Measurements from ENCODE around the gene STRN.
"Not testable (repeated sequence)": the region's sequence is repeated elsewhere in the genome, so short reads cannot be mapped to it uniquely, and the experiment has no call there.

STRN gene

GRCh38 chr2:36849265-36849664, 117.1 kb downstream of the STRN start:
- Mint-ChIP-seq H3K4me1 (no peaks in the 10 kb centered on the region), H3K36me3 (peaks cover 17% of the 10 kb centered on the region), H3K9me3 (no peaks in the 10 kb centered on the region), H3K27me3 (no peaks in the 10 kb centered on the region), H3K27ac (no peak overlapping the region), H3K4me3 (no peak overlapping the region)

DNA sequence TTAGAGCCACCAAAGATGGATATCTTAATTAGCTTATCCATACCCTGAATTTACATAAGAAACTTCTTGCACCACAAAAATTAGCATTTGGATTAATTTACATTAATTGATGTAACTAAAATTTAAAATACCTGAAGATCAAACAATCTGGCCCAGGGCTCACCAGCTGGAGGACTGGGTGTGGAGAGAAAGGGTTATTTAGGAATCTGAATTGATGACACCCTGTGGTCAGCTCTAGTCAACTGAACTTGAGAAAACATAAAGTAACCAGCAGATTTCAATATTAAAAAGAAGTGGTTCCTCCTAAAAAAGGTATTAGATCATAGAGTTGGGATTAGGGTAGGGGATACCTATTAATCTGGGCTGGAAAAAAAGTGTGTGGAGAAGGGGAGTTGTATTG, 122.5 kb downstream of the STRN start:
- peaks cover 3% of the 10 kb centered on the region for H3K36me3 Mint-ChIP-seq
- H3K27ac Mint-ChIP-seq: no peak overlapping the region
- no peaks in the 10 kb centered on the region for H3K27me3 Mint-ChIP-seq
- no peak overlapping the region for H3K4me3 Mint-ChIP-seq
- no peaks in the 10 kb centered on the region for H3K4me1 Mint-ChIP-seq
- no peaks in the 10 kb centered on the region for H3K9me3 Mint-ChIP-seq

DNA sequence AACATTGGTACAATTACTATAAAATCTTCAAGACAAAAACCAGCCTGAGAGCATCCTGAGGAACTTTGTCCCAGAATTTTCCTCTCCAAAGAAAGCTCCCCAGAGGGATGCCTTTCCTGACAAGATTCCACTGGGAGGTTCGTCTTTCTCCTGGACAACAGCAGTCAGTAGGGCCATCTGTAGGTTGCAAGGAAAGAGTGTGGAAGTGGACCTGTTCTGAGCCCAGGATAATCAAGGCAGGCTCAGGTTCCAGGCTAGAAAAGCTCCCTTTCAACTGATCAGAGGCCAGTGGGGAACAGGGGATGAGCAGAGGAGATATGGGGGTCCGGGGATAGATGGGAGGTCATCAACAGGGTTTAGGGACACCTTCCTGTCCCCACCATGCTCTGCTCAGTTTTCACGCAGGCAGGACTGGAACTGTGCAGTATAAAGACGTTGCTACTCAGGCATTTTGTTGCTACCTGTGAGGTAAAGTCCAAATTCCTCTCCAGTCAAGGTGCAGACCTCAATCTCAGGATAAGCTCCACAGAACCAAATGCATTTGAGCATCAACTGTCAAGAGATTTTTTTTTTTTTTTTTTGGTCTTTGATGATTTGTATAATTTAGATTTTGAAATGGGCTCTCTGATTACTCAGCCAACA, 126.2 kb downstream of the STRN start:
- H3K36me3 Mint-ChIP-seq: peaks cover 1% of the 10 kb centered on the region
- no peak overlapping the region for H3K4me3 Mint-ChIP-seq
- no peaks in the 10 kb centered on the region for H3K27me3 Mint-ChIP-seq
- no peaks in the 10 kb centered on the region for H3K9me3 Mint-ChIP-seq
- peaks cover 6% of the 10 kb centered on the region for H3K4me1 Mint-ChIP-seq
- no peak overlapping the region for H3K27ac Mint-ChIP-seq

- peaks cover 3% of the 10 kb centered on the region for H3K27me3 Mint-ChIP-seq
- H3K4me3 Mint-ChIP-seq: peak overlapping the region; percentile 6
- H3K36me3 Mint-ChIP-seq: no peaks in the 10 kb centered on the region
- peak overlapping the region; percentile 6 for H3K27ac Mint-ChIP-seq
- H3K9me3 Mint-ChIP-seq: no peaks in the 10 kb centered on the region
- peaks cover 14% of the 10 kb centered on the region for H3K4me1 Mint-ChIP-seq
These were observed 131.4 kb downstream of the STRN start for GRCh38 chr2:36834731-36835524.

- H3K9me3 Mint-ChIP-seq: no peaks in the 10 kb centered on the region
- no peak overlapping the region for H3K27ac Mint-ChIP-seq
- H3K4me3 Mint-ChIP-seq: no peak overlapping the region
- H3K27me3 Mint-ChIP-seq: peaks cover 3% of the 10 kb centered on the region
- H3K4me1 Mint-ChIP-seq: peaks cover 14% of the 10 kb centered on the region
- no peaks in the 10 kb centered on the region for H3K36me3 Mint-ChIP-seq
These were observed 132.1 kb downstream of the STRN start for GRCh38 chr2:36834203-36834602.

DNA sequence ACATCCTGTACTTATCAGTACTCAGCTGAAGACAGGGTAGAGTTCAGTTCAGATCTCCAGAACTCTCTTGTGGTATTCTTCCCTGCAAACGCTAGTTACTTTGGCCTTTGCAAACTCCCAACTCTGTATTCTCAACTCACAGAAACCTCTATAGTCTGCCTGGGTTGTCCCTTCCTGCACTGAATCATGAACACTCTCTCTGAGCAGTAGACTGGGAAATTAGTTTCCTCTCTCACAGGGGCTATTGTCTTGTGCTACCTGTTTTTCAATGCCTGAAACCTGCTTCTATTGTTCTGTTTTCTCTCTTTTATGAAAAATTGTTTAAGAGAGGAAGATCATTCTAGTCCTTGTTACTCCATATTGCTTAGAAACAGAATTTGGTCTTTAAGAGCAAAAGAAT, 135.2 kb downstream of the STRN start:
- Mint-ChIP-seq H3K27me3 (peaks cover 3% of the 10 kb centered on the region), H3K4me1 (peaks cover 14% of the 10 kb centered on the region), H3K4me3 (no peak overlapping the region), H3K27ac (no peak overlapping the region), H3K36me3 (peaks cover 1% of the 10 kb centered on the region), H3K9me3 (no peaks in the 10 kb centered on the region)

DNA sequence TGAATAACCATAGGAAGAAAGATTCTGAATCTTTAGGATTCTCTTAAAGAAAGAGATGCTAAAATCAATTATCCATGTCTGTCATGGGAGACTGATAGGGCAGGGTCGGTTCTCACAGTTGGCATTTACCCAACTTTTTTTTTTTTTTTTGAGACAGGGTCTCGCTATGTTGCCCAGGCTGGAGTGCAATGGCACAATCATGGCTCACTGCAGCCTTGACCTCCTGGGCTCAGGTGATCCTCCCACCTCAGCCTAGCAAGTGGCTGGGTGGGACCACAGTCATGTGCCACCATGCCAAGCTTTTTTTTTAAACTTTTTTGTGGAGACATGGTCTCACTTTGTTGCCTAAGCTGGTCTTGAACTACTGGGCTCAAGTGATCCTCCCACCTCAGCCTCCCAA, 141.7 kb downstream of the STRN start:
- H3K9me3 Mint-ChIP-seq, H3K36me3 Mint-ChIP-seq, H3K4me3 Mint-ChIP-seq, H3K4me1 Mint-ChIP-seq, H3K27me3 Mint-ChIP-seq, H3K27ac Mint-ChIP-seq: not testable (repeated sequence)

- H3K27ac Mint-ChIP-seq: no peak overlapping the region
- H3K27me3 Mint-ChIP-seq: no peaks in the 10 kb centered on the region
- no peaks in the 10 kb centered on the region for H3K4me1 Mint-ChIP-seq
- H3K9me3 Mint-ChIP-seq: no peaks in the 10 kb centered on the region
- H3K4me3 Mint-ChIP-seq: no peak overlapping the region
- H3K36me3 Mint-ChIP-seq: peaks cover 1% of the 10 kb centered on the region
These were observed 142.1 kb downstream of the STRN start for GRCh38 chr2:36824273-36824672.

GRCh38 chr2:36823862-36824261, 142.5 kb downstream of the STRN start:
- Mint-ChIP-seq H3K4me3 (no peak overlapping the region), H3K36me3 (peaks cover 1% of the 10 kb centered on the region), H3K4me1 (no peaks in the 10 kb centered on the region), H3K27ac (no peak overlapping the region), H3K27me3 (no peaks in the 10 kb centered on the region), H3K9me3 (no peaks in the 10 kb centered on the region)

GRCh38 chr2:36820942-36821605, 145.3 kb downstream of the STRN start:
- no peaks in the 10 kb centered on the region for H3K9me3 Mint-ChIP-seq
- no peaks in the 10 kb centered on the region for H3K36me3 Mint-ChIP-seq
- no peaks in the 10 kb centered on the region for H3K27me3 Mint-ChIP-seq
- no peaks in the 10 kb centered on the region for H3K4me1 Mint-ChIP-seq
- no peak overlapping the region for H3K4me3 Mint-ChIP-seq
- no peak overlapping the region for H3K27ac Mint-ChIP-seq

- Mint-ChIP-seq H3K9me3 (no peaks in the 10 kb centered on the region), H3K27ac (no peak overlapping the region), H3K4me1 (no peaks in the 10 kb centered on the region), H3K27me3 (no peaks in the 10 kb centered on the region), H3K36me3 (no peaks in the 10 kb centered on the region), H3K4me3 (no peak overlapping the region)
These were observed 147.1 kb downstream of the STRN start for GRCh38 chr2:36819095-36819711.

GRCh38 chr2:36818542-36818941, 147.8 kb downstream of the STRN start:
- Mint-ChIP-seq H3K27me3 (no peaks in the 10 kb centered on the region), H3K27ac (no peak overlapping the region), H3K4me3 (no peak overlapping the region), H3K9me3 (no peaks in the 10 kb centered on the region), H3K36me3 (no peaks in the 10 kb centered on the region), H3K4me1 (no peaks in the 10 kb centered on the region)

DNA sequence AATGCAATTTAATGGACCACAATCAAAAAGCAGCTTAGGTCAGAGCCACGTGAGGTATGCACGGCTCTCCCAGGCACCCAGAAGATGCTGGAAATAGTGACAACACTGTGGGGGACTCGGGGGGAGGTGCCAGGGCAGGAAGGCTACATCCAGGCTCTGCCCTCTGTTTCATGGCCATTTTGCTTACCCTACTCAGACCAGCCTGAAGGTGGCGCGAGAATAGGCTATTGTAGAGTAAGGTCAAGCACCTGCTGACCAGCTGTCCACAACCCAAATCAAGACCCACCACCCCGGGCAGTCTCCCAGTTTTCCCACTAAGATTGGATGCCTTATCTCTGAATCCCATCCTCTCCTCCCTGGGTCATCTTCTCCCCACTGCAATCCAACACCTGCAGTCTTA, 154.1 kb downstream of the STRN start:
- Mint-ChIP-seq H3K27me3 (no peaks in the 10 kb centered on the region), H3K4me3 (no peak overlapping the region), H3K9me3 (no peaks in the 10 kb centered on the region), H3K36me3 (no peaks in the 10 kb centered on the region), H3K27ac (no peak overlapping the region), H3K4me1 (no peaks in the 10 kb centered on the region)

DNA sequence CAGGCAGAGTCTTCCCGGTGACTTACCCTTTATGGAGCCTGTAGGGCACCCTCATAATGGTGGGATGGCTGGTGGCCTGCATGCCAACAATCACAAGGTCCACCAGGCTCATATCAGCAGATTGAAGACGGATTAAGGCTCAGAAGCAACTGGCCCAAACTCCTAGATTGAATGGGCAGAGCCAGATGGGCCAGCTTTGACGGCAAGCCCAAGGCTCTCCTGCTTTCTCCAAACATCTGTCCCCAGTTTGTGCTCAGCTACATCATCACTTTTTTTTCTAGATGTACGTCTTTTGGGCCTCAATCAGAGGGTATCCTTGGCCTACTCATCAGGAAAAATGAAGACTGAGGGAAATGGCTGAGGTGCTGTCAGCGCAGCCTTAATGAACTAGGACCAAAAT, 155.3 kb downstream of the STRN start:
- Mint-ChIP-seq H3K27ac (no peak overlapping the region), H3K4me1 (peaks cover under 1% of the 10 kb centered on the region), H3K4me3 (no peak overlapping the region), H3K27me3 (no peaks in the 10 kb centered on the region), H3K9me3 (no peaks in the 10 kb centered on the region), H3K36me3 (no peaks in the 10 kb centered on the region)

GRCh38 chr2:36809069-36809445, 157.3 kb downstream of the STRN start:
- Mint-ChIP-seq H3K27ac (no peak overlapping the region), H3K9me3 (no peaks in the 10 kb centered on the region)

More at GRCh38 chr2:36809069-36809445, 157.3 kb downstream of the STRN start:
- H3K27me3 Mint-ChIP-seq: no peaks in the 10 kb centered on the region
- peaks cover 4% of the 10 kb centered on the region for H3K4me1 Mint-ChIP-seq
- H3K4me3 Mint-ChIP-seq: no peak overlapping the region
- no peaks in the 10 kb centered on the region for H3K36me3 Mint-ChIP-seq

All from activated naive CD4-positive, alpha-beta T cell treated with anti-CD3 and anti-CD28 coated beads, Interleukin-2, amount 50 U/mL, for 24 hours (primary cell).